Measurements from ENCODE around the gene FBXO9. TPM values are rescaled to one million over a fixed set of nuclear protein-coding genes. Genes with fewer than 3 reads are reported as not detected.

Gene FBXO9
- total RNA-seq, 1 experiment from 2014 or later: 71.0 TPM

DNA sequence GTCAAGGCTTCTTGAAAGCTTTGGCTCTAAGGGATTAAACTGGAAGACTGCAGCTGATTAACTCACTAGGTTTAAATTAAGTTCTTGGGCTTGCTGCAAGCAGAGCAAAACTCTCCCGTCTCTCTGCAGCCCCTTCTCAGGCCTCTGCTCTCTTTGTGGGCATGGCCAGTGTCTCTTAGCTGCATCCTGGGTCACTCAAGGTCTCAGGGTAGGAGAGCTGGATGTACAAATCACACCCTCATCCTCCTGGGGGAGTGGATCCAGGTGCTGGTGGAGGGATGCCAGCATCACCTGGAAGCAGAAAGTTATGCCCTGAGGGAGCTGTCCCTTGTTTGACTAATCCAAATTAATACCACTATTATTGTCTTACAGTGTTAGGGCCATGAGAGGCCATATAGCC lies 47.7 kb downstream of the FBXO9 start:
- intact Hi-C loops (cut with micrococcal nuclease): loop anchor here (10.0 kb wide), 1 partner anchor 592 kb away; no protein-coding TSS in a partner anchor
- RAD21 ChIA-PET (ENCODE audit: low non-redundant PET in 1 of 2, low total read pairs in 2 of 2, uncharacterized antibody in 2 of 2, unreplicated experiment in 2 of 2): no interaction called here
- TF ChIP-seq SIN3A (IDR thresholded peaks at IDR 0.05; ENCODE audit: low read depth): no peak
- Histone ChIP-seq H3K27ac (ENCODE audit: low read depth, low read length) (no peak overlapping the region), H3K36me3 (ENCODE audit: control insufficient read depth in 1 of 2, insufficient read depth in 2 of 2, low read length in 2 of 2) (no peaks in the 10 kb centered on the region), H2AFZ (ENCODE audit: low read depth, low read length, poor library complexity, severe bottlenecking) (no peak overlapping the region), H3K4me1 (ENCODE audit: control insufficient read depth in 1 of 2, insufficient read depth in 2 of 2, low read length in 2 of 2) (peaks cover 4 to 10% of the 10 kb centered on the region in 2 experiments; a peak in 3 of 4 replicates), H4K20me1 (ENCODE audit: insufficient read depth) (no peaks in the 10 kb centered on the region), H3K9ac (ENCODE audit: low read length) (no peak overlapping the region), H3K9me3 (ENCODE audit: control insufficient read depth in 1 of 2, insufficient read depth in 1 of 2, low read depth in 1 of 2, low read length in 2 of 2) (no peaks in the 10 kb centered on the region), H3K79me2 (ENCODE audit: insufficient read depth, low read length) (no peaks in the 10 kb centered on the region), H3K9me2 (ENCODE audit: insufficient read depth) (no peaks in the 10 kb centered on the region), H3K4me3 (replicated peaks in 1 of 2; ENCODE audit: low read depth in 1 of 2, low read length in 2 of 2) (no peak overlapping the region), H3K27me3 (ENCODE audit: insufficient read depth, low read length) (no peaks in the 10 kb centered on the region), H3K4me2 (ENCODE audit: low read length) (peak overlapping the region; percentile 25; the same call in 1 of the 2 replicates)
- POLR2A ChIA-PET: no interaction called here
- CTCF ChIA-PET: interaction anchor here (1.0 kb wide), 1 partner anchor 9 kb away, joined by 3 read pairs; no protein-coding TSS in a partner anchor
- ATAC-seq (no peak), DNase-seq (ENCODE audit: low read depth, low spot score) (no peak)
- no TSS peak for BruUV-seq (replicated peaks)

DNA sequence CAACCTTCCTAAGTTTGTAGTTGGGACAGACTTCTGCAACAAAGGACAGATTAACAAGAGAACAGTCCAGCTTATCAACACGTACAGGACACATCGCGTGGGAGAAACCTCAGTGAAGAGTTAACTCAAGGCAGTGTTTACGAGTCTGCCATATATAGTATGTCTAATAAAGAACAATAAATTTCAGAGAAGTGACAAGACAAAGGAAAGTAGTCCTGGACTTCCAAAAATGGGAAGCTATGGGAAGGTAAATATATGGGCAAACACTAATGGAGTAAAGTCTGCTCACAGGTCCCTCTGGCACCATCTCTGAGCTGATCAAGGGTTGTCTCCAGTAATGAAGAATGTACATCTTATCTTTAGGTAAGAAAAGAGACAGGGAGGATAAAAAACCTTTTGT lies 48.5 kb downstream of the FBXO9 start:
- H3K27ac ChIP-seq (ENCODE audit: low read depth, low read length): no peak overlapping the region
- H3K4me2 ChIP-seq (ENCODE audit: low read length): no peak overlapping the region
- no peaks in the 10 kb centered on the region for H3K27me3 ChIP-seq (ENCODE audit: insufficient read depth, low read length)
- H4K20me1 ChIP-seq (ENCODE audit: insufficient read depth): no peaks in the 10 kb centered on the region
- no peak overlapping the region for H3K9ac ChIP-seq (ENCODE audit: low read length)
- H2AFZ ChIP-seq (ENCODE audit: low read depth, low read length, poor library complexity, severe bottlenecking): no peak overlapping the region
- H3K9me2 ChIP-seq (ENCODE audit: insufficient read depth): no peaks in the 10 kb centered on the region
- BruUV-seq (replicated peaks): no TSS peak
- no peak overlapping the region for H3K4me3 ChIP-seq (replicated peaks in 1 of 2; ENCODE audit: low read depth in 1 of 2, low read length in 2 of 2)
- no peaks in the 10 kb centered on the region for H3K79me2 ChIP-seq (ENCODE audit: insufficient read depth, low read length)
- H3K4me1 ChIP-seq (ENCODE audit: control insufficient read depth in 1 of 2, insufficient read depth in 2 of 2, low read length in 2 of 2): peaks cover 4 to 10% of the 10 kb centered on the region in 2 experiments; a peak in 3 of 4 replicates
- RAD21 ChIA-PET (ENCODE audit: low non-redundant PET in 1 of 2, low total read pairs in 2 of 2, uncharacterized antibody in 2 of 2, unreplicated experiment in 2 of 2): no interaction called here
- intact Hi-C loops (cut with micrococcal nuclease): loop anchor here (10.0 kb wide), 1 partner anchor 591 kb away; no protein-coding TSS in a partner anchor
- POLR2A ChIA-PET: no interaction called here
- H3K9me3 ChIP-seq (ENCODE audit: control insufficient read depth in 1 of 2, insufficient read depth in 1 of 2, low read depth in 1 of 2, low read length in 2 of 2): no peaks in the 10 kb centered on the region
- TF ChIP-seq ZFX (IDR thresholded peaks at IDR 0.05) (no peak), RAD21 (IDR thresholded peaks at IDR 0.05; ENCODE audit: low read depth) (no peak), EGR1 (IDR thresholded peaks at IDR 0.05; ENCODE audit: low read depth) (no peak), JUND (IDR thresholded peaks at IDR 0.05) (no peak), POLR2A (IDR thresholded peaks at IDR 0.05; ENCODE audit: borderline replicate concordance, extremely low read depth, insufficient read depth, insufficient read length) (no peak), CEBPB (IDR thresholded peaks at IDR 0.05; ENCODE audit: low read depth) (no peak), POLR2AphosphoS5 (IDR thresholded peaks at IDR 0.05; ENCODE audit: low read depth, low read length) (no peak), CBX3 (IDR thresholded peaks at IDR 0.05; ENCODE audit: low read depth) (no peak), SP1 (IDR thresholded peaks at IDR 0.05; ENCODE audit: low read depth) (no peak)
- TF ChIP-seq, protein P1, sequence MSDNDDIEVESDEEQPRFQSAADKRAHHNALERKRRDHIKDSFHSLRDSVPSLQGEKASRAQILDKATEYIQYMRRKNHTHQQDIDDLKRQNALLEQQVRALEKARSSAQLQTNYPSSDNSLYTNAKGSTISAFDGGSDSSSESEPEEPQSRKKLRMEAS (IDR thresholded peaks at IDR 0.05): no peak
- TF ChIP-seq, protein P2, sequence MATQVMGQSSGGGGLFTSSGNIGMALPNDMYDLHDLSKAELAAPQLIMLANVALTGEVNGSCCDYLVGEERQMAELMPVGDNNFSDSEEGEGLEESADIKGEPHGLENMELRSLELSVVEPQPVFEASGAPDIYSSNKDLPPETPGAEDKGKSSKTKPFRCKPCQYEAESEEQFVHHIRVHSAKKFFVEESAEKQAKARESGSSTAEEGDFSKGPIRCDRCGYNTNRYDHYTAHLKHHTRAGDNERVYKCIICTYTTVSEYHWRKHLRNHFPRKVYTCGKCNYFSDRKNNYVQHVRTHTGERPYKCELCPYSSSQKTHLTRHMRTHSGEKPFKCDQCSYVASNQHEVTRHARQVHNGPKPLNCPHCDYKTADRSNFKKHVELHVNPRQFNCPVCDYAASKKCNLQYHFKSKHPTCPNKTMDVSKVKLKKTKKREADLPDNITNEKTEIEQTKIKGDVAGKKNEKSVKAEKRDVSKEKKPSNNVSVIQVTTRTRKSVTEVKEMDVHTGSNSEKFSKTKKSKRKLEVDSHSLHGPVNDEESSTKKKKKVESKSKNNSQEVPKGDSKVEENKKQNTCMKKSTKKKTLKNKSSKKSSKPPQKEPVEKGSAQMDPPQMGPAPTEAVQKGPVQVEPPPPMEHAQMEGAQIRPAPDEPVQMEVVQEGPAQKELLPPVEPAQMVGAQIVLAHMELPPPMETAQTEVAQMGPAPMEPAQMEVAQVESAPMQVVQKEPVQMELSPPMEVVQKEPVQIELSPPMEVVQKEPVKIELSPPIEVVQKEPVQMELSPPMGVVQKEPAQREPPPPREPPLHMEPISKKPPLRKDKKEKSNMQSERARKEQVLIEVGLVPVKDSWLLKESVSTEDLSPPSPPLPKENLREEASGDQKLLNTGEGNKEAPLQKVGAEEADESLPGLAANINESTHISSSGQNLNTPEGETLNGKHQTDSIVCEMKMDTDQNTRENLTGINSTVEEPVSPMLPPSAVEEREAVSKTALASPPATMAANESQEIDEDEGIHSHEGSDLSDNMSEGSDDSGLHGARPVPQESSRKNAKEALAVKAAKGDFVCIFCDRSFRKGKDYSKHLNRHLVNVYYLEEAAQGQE (IDR thresholded peaks at IDR 0.05; ENCODE audit: low read depth): no peak
- no peaks in the 10 kb centered on the region for H3K36me3 ChIP-seq (ENCODE audit: control insufficient read depth in 1 of 2, insufficient read depth in 2 of 2, low read length in 2 of 2)
- CTCF ChIA-PET: interaction anchor here (1.0 kb wide), 1 partner anchor 9 kb away, joined by 3 read pairs; no protein-coding TSS in a partner anchor
- no peak for DNase-seq (ENCODE audit: low read depth, low spot score)
- ATAC-seq: no peak

Measured in HCT116 (cell line).